Measurements from ENCODE around the gene DNAH3. TPM values are rescaled to one million over a fixed set of nuclear protein-coding genes. Genes with fewer than 3 reads are reported as not detected.
"Not testable (repeated sequence)": the region's sequence is repeated elsewhere in the genome, so short reads cannot be mapped to it uniquely, and the experiment has no call there.

Gene DNAH3
- total and polyA plus RNA-seq, 10 donors: 0.02 to 0.03 TPM; not detected in 8

DNA sequence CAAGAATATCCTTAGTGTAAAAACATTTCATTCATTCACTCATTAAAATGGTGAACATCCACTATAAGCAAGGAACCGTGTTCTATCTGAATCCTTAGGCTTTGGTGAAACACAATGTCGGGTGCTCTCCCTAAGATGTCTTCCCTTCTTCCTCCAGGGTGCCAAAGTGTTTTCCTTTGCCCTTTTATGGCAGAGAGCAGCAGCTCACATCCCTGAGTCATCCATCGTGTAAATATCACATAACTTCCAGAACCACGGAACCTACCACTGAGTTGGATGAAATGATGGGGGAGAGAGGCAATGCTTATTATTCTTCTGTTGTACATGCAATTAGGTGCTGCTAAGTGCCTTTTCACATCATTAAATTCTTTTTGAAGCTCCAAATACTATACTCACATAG, 50.2 kb downstream of the DNAH3 start:
- Histone ChIP-seq H3K36me3 (no peaks in the 10 kb centered on the region), H3K9me3 (no peaks in the 10 kb centered on the region), H3K27me3 (replicated peaks in 1 of 7) (peaks cover 0 to 34% (median 0%) of the 10 kb centered on the region in 7 donors), H3K27ac (no peak overlapping the region), H3K4me3 (no peak overlapping the region), H3K4me1 (no peaks in the 10 kb centered on the region)
- DNase-seq: no peak
- 89 to 94% (median 92%) methylated on average over 4 of the region's 4 CpGs for WGBS, 5 donors
- TF ChIP-seq POLR2AphosphoS5 (IDR thresholded peaks at IDR 0.05) (no peak), POLR2A (IDR thresholded peaks at IDR 0.05) (no peak), CTCF (IDR thresholded peaks at IDR 0.05 in 8 of 11, conservative IDR thresholded peaks at IDR 0.05 in 3 of 11) (no peak)
- intact Hi-C loops (cut with DNase I; ENCODE audit: low total_unique reads): no loop called here

- Histone ChIP-seq H3K27me3 (replicated peaks in 1 of 7) (peaks cover 0 to 32% (median 0%) of the 10 kb centered on the region in 7 donors), H3K4me3 (no peak overlapping the region), H3K4me1 (no peaks in the 10 kb centered on the region), H3K9me3 (peaks cover 0 to 10% (median 0%) of the 10 kb centered on the region in 8 donors), H3K27ac (no peak overlapping the region), H3K36me3 (no peaks in the 10 kb centered on the region)
- DNase-seq: no peak
- TF ChIP-seq POLR2AphosphoS5 (IDR thresholded peaks at IDR 0.05) (no peak), POLR2A (IDR thresholded peaks at IDR 0.05) (no peak), CTCF (IDR thresholded peaks at IDR 0.05 in 8 of 11, conservative IDR thresholded peaks at IDR 0.05 in 3 of 11) (no peak)
- 70 to 86% (median 79%) methylated on average over 1 of the region's 1 CpG for WGBS, 5 donors
- intact Hi-C loops (cut with DNase I; ENCODE audit: low total_unique reads): no loop called here
These were observed 53.5 kb downstream of the DNAH3 start for GRCh38 chr16:21097151-21097550.

- H3K36me3 ChIP-seq; H3K4me1 ChIP-seq; H3K4me3 ChIP-seq; H3K27ac ChIP-seq; H3K9me3 ChIP-seq; DNase-seq; intact Hi-C loops (cut with DNase I; ENCODE audit: low total_unique reads): not testable (repeated sequence)
- peaks cover 0 to 35% (median 0%) of the 10 kb centered on the region in 7 donors for H3K27me3 ChIP-seq (replicated peaks in 1 of 7)
- WGBS, 5 donors: 80 to 89% (median 83%) methylated on average over 2 of the region's 2 CpGs
These were observed 55.9 kb downstream of the DNAH3 start for GRCh38 chr16:21094719-21095118.

- TF ChIP-seq CTCF (IDR thresholded peaks at IDR 0.05 in 8 of 11, conservative IDR thresholded peaks at IDR 0.05 in 3 of 11) (no peak), POLR2A (IDR thresholded peaks at IDR 0.05) (no peak), POLR2AphosphoS5 (IDR thresholded peaks at IDR 0.05) (no peak)
- Histone ChIP-seq H3K36me3 (no peaks in the 10 kb centered on the region), H3K4me1 (no peaks in the 10 kb centered on the region), H3K27me3 (replicated peaks in 1 of 7) (peaks cover 0 to 39% (median 0%) of the 10 kb centered on the region in 7 donors), H3K9me3 (peaks cover 0 to 15% (median 1%) of the 10 kb centered on the region in 8 donors), H3K4me3 (no peak overlapping the region), H3K27ac (no peak overlapping the region)
- DNase-seq: no peak
- intact Hi-C loops (cut with DNase I; ENCODE audit: low total_unique reads): no loop called here
- WGBS, 5 donors: 50 to 80% (median 64%) methylated on average over 2 of the region's 2 CpGs
These were observed 57.7 kb downstream of the DNAH3 start for GRCh38 chr16:21092951-21093350.
